GM23338 (cell line): Measurements from ENCODE around the gene KRTAP16-1. TPM values are rescaled to one million over a fixed set of nuclear protein-coding genes. Genes with fewer than 3 reads are reported as not detected.
A peak's percentile ranks its signal among the peaks of the same experiment; 100 is the strongest.

ENCODE experiments used
- ATAC-seq: fragments of 200-7000 bp; cut with Tn5 transposase; 3 replicates; pipeline ENCODE4 v1.9.1; 2020
- DNase-seq: peaks from one replicate; pipeline ENCODE4 v3.0.0-alpha.2; 2015; ENCODE audit warnings: low spot score
- H2AFZ ChIP-seq: fragments of 200-600 bp; sonication (generic); 2 replicates; pipeline ENCODE4 v1.8.0; 2016; ENCODE audit warnings: antibody characterized with exemption, mild to moderate bottlenecking, moderate library complexity
- H3F3A ChIP-seq: fragments of 200-600 bp; sonication (generic); replicated peaks from 2 replicates; pipeline ENCODE4 v1.8.0; 2017; ENCODE audit warnings: antibody characterized with exemption, mixed run types, low read depth
- H3K27ac ChIP-seq: fragments of 200-600 bp; sonication (generic); 2 replicates; pipeline ENCODE4 v1.6.1; 2016; ENCODE audit warnings: low read depth
- H3K27me3 ChIP-seq: fragments of 200-600 bp; sonication (generic); 2 replicates; pipeline ENCODE4 v1.8.0; 2016; ENCODE audit warnings: mild to moderate bottlenecking, mixed run types, moderate library complexity; ENCODE audit not compliant: insufficient read depth
- H3K36me3 ChIP-seq: fragments of 200-600 bp; sonication (generic); 2 replicates; pipeline ENCODE4 v1.8.0; 2016; ENCODE audit warnings: mild to moderate bottlenecking; ENCODE audit not compliant: insufficient read depth
- H3K4me1 ChIP-seq: fragments of 200-600 bp; sonication (generic); 2 replicates; pipeline ENCODE4 v1.8.0; 2016; ENCODE audit warnings: mild to moderate bottlenecking, moderate library complexity; ENCODE audit not compliant: insufficient read depth
- H3K4me2 ChIP-seq: fragments of 200-600 bp; sonication (generic); 2 replicates; pipeline ENCODE4 v1.7.1; 2017; ENCODE audit warnings: mixed run types
- H3K4me3 ChIP-seq: fragments of 200-600 bp; sonication (generic); 2 replicates; pipeline ENCODE4 v1.6.1; 2016; ENCODE audit warnings: mixed run types
- H3K79me2 ChIP-seq: fragments of 200-600 bp; sonication (generic); replicated peaks from 2 replicates; pipeline ENCODE4 v1.8.0; 2017; ENCODE audit warnings: mild to moderate bottlenecking; ENCODE audit not compliant: insufficient read depth
- H3K9me2 ChIP-seq: fragments of 200-600 bp; sonication (generic); 2 replicates; pipeline ENCODE4 v1.8.0; 2017; ENCODE audit not compliant: insufficient read depth
- H4K20me1 ChIP-seq: fragments of 200-600 bp; sonication (generic); replicated peaks from 2 replicates; pipeline ENCODE4 v1.8.0; 2017; ENCODE audit warnings: mild to moderate bottlenecking; ENCODE audit not compliant: insufficient read depth
- H3K27ac Mint-ChIP-seq: 2 replicates; pipeline ENCODE4 v1.8.0; 2020; ENCODE audit warnings: inconsistent platforms, mild to moderate bottlenecking, moderate library complexity, mixed read lengths
- H3K27me3 Mint-ChIP-seq: 3 replicates; pipeline ENCODE4 v1.8.0; 2022; ENCODE audit warnings: low read depth, mild to moderate bottlenecking, moderate library complexity, mixed read lengths, inconsistent platforms; ENCODE audit not compliant: insufficient read depth, poor library complexity
- H3K36me3 Mint-ChIP-seq: 3 replicates; pipeline ENCODE4 v1.8.0; 2021; ENCODE audit warnings: low read depth, mild to moderate bottlenecking, inconsistent platforms, moderate library complexity, mixed read lengths
- H3K4me1 Mint-ChIP-seq: 3 replicates; pipeline ENCODE4 v1.8.0; 2020; ENCODE audit warnings: mild to moderate bottlenecking, inconsistent platforms, mixed read lengths
- H3K4me3 Mint-ChIP-seq: 3 replicates; pipeline ENCODE4 v1.8.0; 2021; ENCODE audit warnings: moderate library complexity, mild to moderate bottlenecking, inconsistent platforms, mixed read lengths
- H3K9me3 Mint-ChIP-seq: 3 replicates; pipeline ENCODE4 v1.8.0; 2020; ENCODE audit warnings: moderate library complexity, mild to moderate bottlenecking, inconsistent platforms, mixed read lengths
- ETS1 ChIP-seq: IDR thresholded peaks from 2 replicates; pipeline ENCODE4 v1.6.1; 2016; ENCODE audit warnings: antibody characterized with exemption
- EZH2 ChIP-seq: fragments of 200-600 bp; sonication (generic); IDR thresholded peaks from one replicate; pipeline ENCODE4 v1.8.0; 2017; ENCODE audit warnings: antibody characterized with exemption, mild to moderate bottlenecking, low read depth; ENCODE audit not compliant: unreplicated experiment
- NANOG ChIP-seq: IDR thresholded peaks from 2 replicates; pipeline ENCODE4 v1.6.1; 2016; ENCODE audit warnings: antibody characterized with exemption, borderline replicate concordance
- REST ChIP-seq: IDR thresholded peaks from one replicate; pipeline ENCODE4 v1.6.1; 2018; ENCODE audit warnings: antibody characterized with exemption; ENCODE audit not compliant: unreplicated experiment
- polyA plus RNA-seq: library from polyadenylated mRNA; unstranded; fragments of >200 nt; fragmentation: Nextera tagmentation; extraction: Ambion mirVana; gene quantifications from 2 replicates; pipeline ENCODE4 v1.2.1, GENCODE V29; 2016
- total RNA-seq: library from RNA; depleted of rRNA; stranded (reverse); fragments of >200 nt; shearing (Covaris generic); gene quantifications from 2 replicates; pipeline ENCODE4 v1.2.3, GENCODE V29; 2014

The KRTAP16-1 gene
- total and polyA plus RNA-seq, 2 experiments from 2014 or later = not detected

GRCh38 chr17:41315204-41315794, 6.2 kb upstream of the KRTAP16-1 start, which contains the start of gene KRTAP17-1:
Gene KRTAP17-1, minus strand, starts transcription at chr17:41315710. Its CDS starts 60 bp downstream, at chr17:41315650.
- no peak within 1 kb of the TSS; the same call in 1 of the 2 replicates for H3K27ac Mint-ChIP-seq

GRCh38 chr17:41311111-41311510, 2.0 kb upstream of the KRTAP16-1 start:
- Histone ChIP-seq H3K27ac (no peak overlapping the region), H3K9me2 (no peaks in the 10 kb centered on the region), H4K20me1 (no peaks in the 10 kb centered on the region), H3K4me3 (no peak overlapping the region), H3F3A (no peaks in the 10 kb centered on the region), H3K36me3 (no peaks in the 10 kb centered on the region), H3K4me2 (no peak overlapping the region), H2AFZ (no peak overlapping the region), H3K27me3 (no peaks in the 10 kb centered on the region), H3K79me2 (no peaks in the 10 kb centered on the region), H3K4me1 (no peaks in the 10 kb centered on the region)
- Mint-ChIP-seq H3K27me3 (peaks cover 7% of the 10 kb centered on the region), H3K36me3 (no peaks in the 10 kb centered on the region), H3K27ac (no peak overlapping the region), H3K4me1 (no peaks in the 10 kb centered on the region; the same call in 2 of the 3 replicates), H3K4me3 (no peak overlapping the region), H3K9me3 (peaks cover 2% of the 10 kb centered on the region; the same call in 1 of the 3 replicates)
- no peak for DNase-seq
- no peak for TF ChIP-seq ETS1
- TF ChIP-seq NANOG = no peak
- no peak for TF ChIP-seq EZH2
- ATAC-seq = no peak

More at GRCh38 chr17:41315204-41315794, 6.2 kb upstream of the KRTAP16-1 start, which contains the start of gene KRTAP17-1:
- no peaks in the 10 kb centered on the region for H4K20me1 ChIP-seq
- H3K4me1 Mint-ChIP-seq = no peaks in the 10 kb centered on the region; the same call in 2 of the 3 replicates
- H3K79me2 ChIP-seq = no peaks in the 10 kb centered on the region
- H3K4me3 Mint-ChIP-seq = no peak within 1 kb of the TSS
- no peaks in the 10 kb centered on the region for H3K9me2 ChIP-seq
- 0 out of 2 replicates have a peak within 1 kb of the TSS, but pooled peaks have one; percentile 43 for H2AFZ ChIP-seq
- H3K4me2 ChIP-seq = no peak within 1 kb of the TSS
- peaks cover 6% of the 10 kb centered on the region; the same call in 1 of the 3 replicates for H3K36me3 Mint-ChIP-seq
- H3K36me3 ChIP-seq = no peaks in the 10 kb centered on the region
- no peaks in the 10 kb centered on the region for H3K4me1 ChIP-seq
- TF ChIP-seq REST = no peak
- no peak within 1 kb of the TSS for H3K27ac ChIP-seq
- peaks cover 11% of the 10 kb centered on the region; the same call in 2 of the 3 replicates for H3K9me3 Mint-ChIP-seq
- peaks cover 6% of the 10 kb centered on the region for H3K27me3 Mint-ChIP-seq
- no peak within 1 kb of the TSS for H3K4me3 ChIP-seq
- DNase-seq (no peak), ATAC-seq (no peak)
- H3F3A ChIP-seq = no peaks in the 10 kb centered on the region
- H3K27me3 ChIP-seq = no peaks in the 10 kb centered on the region
